Measurements from ENCODE around the gene FAM222A. TPM values are rescaled to one million over a fixed set of nuclear protein-coding genes. Genes with fewer than 3 reads are reported as not detected.

The FAM222A gene
- total RNA-seq, 1 experiment from 2014 or later, result 1.6 TPM

GRCh38 chr12:109797905-109798669 is 84.5 kb downstream of the FAM222A start (continued):
- TF ChIP-seq ZNF416 (CRISPR knock-in tag; IDR thresholded peaks at IDR 0.05) (no peak), USF1 (CRISPR knock-in tag; IDR thresholded peaks at IDR 0.05) (no peak)

DNA sequence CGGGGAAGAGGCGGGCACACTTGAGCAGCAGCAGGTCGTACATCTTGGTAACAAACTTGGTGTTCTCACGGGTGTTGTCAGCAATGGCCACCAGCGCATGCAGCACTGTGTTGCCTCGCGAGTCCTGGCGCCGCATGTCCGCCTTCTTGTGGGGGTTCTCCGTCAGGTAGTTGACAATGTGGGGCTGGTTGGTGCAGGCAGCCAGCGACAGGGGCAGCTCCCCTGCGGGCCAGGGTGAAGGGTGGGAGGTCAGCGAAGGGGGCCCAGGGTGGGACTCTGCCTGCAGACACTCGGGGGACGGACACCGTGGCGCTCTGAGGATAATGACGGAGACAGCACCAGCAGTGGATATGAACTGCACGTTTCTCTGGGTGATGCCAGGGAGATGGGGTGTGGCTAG is 85.1 kb downstream of the FAM222A start:
- H3K36me3 Mint-ChIP-seq, result no peaks in the 10 kb centered on the region
- H3K4me1 Mint-ChIP-seq, result no peaks in the 10 kb centered on the region
- TF ChIP-seq RORB (CRISPR knock-in tag; IDR thresholded peaks at IDR 0.05) (no peak), IRF2 (CRISPR knock-in tag; IDR thresholded peaks at IDR 0.05; ENCODE audit: borderline replicate concordance, low read depth) (no peak), USF1 (CRISPR knock-in tag; IDR thresholded peaks at IDR 0.05) (no peak)
- ChIA-PET POLR2A (no interaction called here), CTCF (no interaction called here)
- no peaks in the 10 kb centered on the region for H3K9me3 Mint-ChIP-seq
- no peak overlapping the region for H3K4me3 Mint-ChIP-seq
- H3K27me3 Mint-ChIP-seq (ENCODE audit: low read depth), result no peaks in the 10 kb centered on the region
- DNase-seq (ENCODE audit: low spot score) (no peak), ATAC-seq (no peak)
- H3K27ac Mint-ChIP-seq, result no peak overlapping the region

- no peak for ATAC-seq
- Mint-ChIP-seq H3K9me3 (no peaks in the 10 kb centered on the region), H3K4me1 (no peaks in the 10 kb centered on the region), H3K27ac (no peak overlapping the region), H3K4me3 (no peak overlapping the region), H3K27me3 (ENCODE audit: low read depth) (no peaks in the 10 kb centered on the region), H3K36me3 (no peaks in the 10 kb centered on the region)
- no peak for DNase-seq (ENCODE audit: low spot score)
- POLR2A ChIA-PET, result no interaction called here
- CTCF ChIA-PET, result no interaction called here
- TF ChIP-seq TCF7 (CRISPR knock-in tag; IDR thresholded peaks at IDR 0.05; ENCODE audit: low read depth) (no peak), ESRRA (CRISPR knock-in tag; IDR thresholded peaks at IDR 0.05; ENCODE audit: borderline replicate concordance) (no peak), CREM (CRISPR knock-in tag; IDR thresholded peaks at IDR 0.05) (no peak), MLX (CRISPR knock-in tag; IDR thresholded peaks at IDR 0.05) (no peak), IRF1 (CRISPR knock-in tag; IDR thresholded peaks at IDR 0.05) (no peak), NR3C1 (CRISPR knock-in tag; conservative IDR thresholded peaks at IDR 0.05; ENCODE audit: low read depth) (no peak), NR2C2 (CRISPR knock-in tag; IDR thresholded peaks at IDR 0.05) (no peak), ZSCAN18 (CRISPR knock-in tag; IDR thresholded peaks at IDR 0.05) (no peak), EMX1 (CRISPR knock-in tag; IDR thresholded peaks at IDR 0.05) (no peak), AFF4 (CRISPR knock-in tag; IDR thresholded peaks at IDR 0.05; ENCODE audit: borderline replicate concordance) (no peak)
- TF ChIP-seq, protein P1, sequence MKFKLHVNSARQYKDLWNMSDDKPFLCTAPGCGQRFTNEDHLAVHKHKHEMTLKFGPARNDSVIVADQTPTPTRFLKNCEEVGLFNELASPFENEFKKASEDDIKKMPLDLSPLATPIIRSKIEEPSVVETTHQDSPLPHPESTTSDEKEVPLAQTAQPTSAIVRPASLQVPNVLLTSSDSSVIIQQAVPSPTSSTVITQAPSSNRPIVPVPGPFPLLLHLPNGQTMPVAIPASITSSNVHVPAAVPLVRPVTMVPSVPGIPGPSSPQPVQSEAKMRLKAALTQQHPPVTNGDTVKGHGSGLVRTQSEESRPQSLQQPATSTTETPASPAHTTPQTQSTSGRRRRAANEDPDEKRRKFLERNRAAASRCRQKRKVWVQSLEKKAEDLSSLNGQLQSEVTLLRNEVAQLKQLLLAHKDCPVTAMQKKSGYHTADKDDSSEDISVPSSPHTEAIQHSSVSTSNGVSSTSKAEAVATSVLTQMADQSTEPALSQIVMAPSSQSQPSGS (CRISPR knock-in tag; IDR thresholded peaks at IDR 0.05; ENCODE audit: borderline replicate concordance, low read depth), result no peak
- TF ChIP-seq, protein P2, sequence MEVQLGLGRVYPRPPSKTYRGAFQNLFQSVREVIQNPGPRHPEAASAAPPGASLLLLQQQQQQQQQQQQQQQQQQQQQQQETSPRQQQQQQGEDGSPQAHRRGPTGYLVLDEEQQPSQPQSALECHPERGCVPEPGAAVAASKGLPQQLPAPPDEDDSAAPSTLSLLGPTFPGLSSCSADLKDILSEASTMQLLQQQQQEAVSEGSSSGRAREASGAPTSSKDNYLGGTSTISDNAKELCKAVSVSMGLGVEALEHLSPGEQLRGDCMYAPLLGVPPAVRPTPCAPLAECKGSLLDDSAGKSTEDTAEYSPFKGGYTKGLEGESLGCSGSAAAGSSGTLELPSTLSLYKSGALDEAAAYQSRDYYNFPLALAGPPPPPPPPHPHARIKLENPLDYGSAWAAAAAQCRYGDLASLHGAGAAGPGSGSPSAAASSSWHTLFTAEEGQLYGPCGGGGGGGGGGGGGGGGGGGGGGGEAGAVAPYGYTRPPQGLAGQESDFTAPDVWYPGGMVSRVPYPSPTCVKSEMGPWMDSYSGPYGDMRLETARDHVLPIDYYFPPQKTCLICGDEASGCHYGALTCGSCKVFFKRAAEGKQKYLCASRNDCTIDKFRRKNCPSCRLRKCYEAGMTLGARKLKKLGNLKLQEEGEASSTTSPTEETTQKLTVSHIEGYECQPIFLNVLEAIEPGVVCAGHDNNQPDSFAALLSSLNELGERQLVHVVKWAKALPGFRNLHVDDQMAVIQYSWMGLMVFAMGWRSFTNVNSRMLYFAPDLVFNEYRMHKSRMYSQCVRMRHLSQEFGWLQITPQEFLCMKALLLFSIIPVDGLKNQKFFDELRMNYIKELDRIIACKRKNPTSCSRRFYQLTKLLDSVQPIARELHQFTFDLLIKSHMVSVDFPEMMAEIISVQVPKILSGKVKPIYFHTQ (CRISPR knock-in tag; IDR thresholded peaks at IDR 0.05), result no peak
- TF ChIP-seq, protein P3, sequence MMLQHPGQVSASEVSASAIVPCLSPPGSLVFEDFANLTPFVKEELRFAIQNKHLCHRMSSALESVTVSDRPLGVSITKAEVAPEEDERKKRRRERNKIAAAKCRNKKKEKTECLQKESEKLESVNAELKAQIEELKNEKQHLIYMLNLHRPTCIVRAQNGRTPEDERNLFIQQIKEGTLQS (CRISPR knock-in tag; conservative IDR thresholded peaks at IDR 0.05), result no peak
These were observed 86.9 kb downstream of the FAM222A start for GRCh38 chr12:109800536-109800935.

Measured in WTC11 (cell line).